ENCODE measurements around the gene MCM3AP.
A peak's percentile ranks its signal among the peaks of the same experiment; 100 is the strongest.

The MCM3AP gene

DNA sequence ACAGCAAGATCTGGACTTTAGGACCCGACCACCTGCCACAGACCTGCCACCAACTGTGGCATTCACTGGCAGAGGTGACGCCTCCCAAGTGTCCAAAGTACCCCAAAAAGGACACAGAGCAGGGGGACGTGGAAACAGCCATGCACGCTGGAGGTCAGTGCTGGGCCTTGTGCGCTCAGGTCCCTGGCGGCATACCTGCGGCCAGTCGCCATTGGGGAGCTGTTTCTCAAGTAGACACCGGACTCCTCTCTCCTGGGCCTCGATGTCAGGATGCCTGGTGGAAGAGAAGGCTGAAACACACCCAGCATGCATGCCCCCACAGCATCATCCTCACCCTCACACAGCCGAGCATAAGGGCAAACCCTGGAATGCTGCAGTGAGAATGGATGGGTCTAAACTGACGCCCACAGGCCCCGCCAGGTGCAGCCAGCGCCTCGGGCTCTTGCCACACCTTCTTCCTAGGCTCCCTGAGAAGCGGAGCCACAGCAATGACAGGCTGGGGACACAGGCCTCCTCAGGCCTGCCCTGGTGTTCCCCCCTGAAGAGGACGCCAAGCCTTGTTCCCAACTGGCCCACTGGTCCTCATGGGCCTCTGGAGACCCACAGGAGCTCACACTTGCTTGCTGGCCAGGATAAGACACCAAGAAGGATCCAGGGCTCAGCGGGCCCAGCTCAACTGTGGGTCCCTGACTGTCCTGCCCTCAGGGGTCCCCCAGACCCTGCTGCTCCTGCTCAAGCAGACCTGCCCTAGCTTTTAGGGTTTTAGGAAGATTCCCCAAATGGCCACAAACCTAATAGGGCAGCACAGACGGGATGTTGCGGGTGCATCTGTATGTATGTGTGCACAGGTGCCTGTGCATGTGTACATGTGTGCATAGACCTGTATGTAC, 93.5 kb downstream of the MCM3AP start:
- no peak for DNase-seq
- Mint-ChIP-seq H3K4me1 (peaks cover 52% of the 10 kb centered on the region), H3K4me3 (no peak overlapping the region), H3K27ac (no peak overlapping the region), H3K36me3 (ENCODE audit: low read depth) (peaks cover 61% of the 10 kb centered on the region), H3K27me3 (ENCODE audit: low read depth, poor library complexity) (no peaks in the 10 kb centered on the region), H3K9me3 (no peaks in the 10 kb centered on the region)
- TF ChIP-seq, protein P1, sequence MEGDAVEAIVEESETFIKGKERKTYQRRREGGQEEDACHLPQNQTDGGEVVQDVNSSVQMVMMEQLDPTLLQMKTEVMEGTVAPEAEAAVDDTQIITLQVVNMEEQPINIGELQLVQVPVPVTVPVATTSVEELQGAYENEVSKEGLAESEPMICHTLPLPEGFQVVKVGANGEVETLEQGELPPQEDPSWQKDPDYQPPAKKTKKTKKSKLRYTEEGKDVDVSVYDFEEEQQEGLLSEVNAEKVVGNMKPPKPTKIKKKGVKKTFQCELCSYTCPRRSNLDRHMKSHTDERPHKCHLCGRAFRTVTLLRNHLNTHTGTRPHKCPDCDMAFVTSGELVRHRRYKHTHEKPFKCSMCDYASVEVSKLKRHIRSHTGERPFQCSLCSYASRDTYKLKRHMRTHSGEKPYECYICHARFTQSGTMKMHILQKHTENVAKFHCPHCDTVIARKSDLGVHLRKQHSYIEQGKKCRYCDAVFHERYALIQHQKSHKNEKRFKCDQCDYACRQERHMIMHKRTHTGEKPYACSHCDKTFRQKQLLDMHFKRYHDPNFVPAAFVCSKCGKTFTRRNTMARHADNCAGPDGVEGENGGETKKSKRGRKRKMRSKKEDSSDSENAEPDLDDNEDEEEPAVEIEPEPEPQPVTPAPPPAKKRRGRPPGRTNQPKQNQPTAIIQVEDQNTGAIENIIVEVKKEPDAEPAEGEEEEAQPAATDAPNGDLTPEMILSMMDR (IDR thresholded peaks at IDR 0.05), result no peak

DNA sequence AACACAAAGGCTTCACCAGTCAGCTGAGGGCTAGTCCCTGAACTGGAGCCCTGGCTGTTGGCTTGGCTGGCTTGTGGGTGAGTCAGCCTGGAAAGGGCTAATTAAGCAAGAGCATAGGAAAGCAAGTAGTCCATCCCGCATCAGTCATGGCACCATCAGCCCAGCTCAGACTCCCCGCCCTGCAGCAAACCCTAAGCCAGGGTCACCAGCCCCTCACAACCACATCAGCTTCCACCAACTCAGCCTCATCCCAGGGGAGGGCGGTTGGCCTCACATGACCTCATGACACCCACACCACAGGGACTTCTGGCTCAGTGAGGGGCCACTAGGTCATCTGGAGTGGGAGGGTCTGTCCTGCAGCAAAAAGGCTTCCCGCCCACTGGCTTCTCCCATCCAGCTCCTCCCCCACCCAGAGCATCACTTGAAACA, 94.1 kb downstream of the MCM3AP start:
- DNase-seq, result no peak
- peaks cover 56% of the 10 kb centered on the region for H3K4me1 Mint-ChIP-seq
- TF ChIP-seq, protein P1 (IDR thresholded peaks at IDR 0.05), result no peak
- peaks cover 55% of the 10 kb centered on the region for H3K36me3 Mint-ChIP-seq (ENCODE audit: low read depth)
- H3K9me3 Mint-ChIP-seq, result no peaks in the 10 kb centered on the region
- no peaks in the 10 kb centered on the region for H3K27me3 Mint-ChIP-seq (ENCODE audit: low read depth, poor library complexity)
- no peak overlapping the region for H3K27ac Mint-ChIP-seq
- H3K4me3 Mint-ChIP-seq, result no peak overlapping the region

DNA sequence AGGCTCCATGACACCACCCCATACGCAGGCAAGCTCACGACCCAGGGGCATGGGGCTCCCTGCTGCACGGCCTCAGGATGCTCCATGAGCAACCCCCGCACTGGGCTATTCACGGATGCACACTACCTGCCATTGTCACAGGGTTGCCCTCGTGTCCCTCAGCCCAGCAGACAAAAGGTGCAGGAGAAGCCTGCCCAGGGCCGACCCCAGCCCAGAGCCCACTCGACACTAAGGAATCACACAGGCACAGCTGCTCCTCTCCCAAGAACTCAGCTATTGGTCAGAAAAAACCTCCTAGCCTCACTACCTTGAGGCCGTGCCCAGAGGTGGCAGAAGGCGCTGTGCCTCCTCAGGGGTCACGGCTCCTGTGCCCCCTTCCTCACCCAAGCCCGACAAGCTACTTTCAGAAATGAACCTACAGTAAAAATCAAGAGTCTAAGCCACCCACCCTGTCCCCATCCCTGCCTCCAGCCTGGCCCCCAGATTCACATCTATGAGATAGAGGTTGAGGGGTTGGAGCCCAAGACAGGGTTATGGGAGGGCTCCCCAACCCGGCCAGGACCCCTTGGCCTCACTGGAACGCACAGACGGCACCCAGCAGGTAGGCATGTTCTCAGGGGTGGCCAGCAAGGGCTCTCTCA, 94.8 kb downstream of the MCM3AP start:
- TF ChIP-seq, protein P1 (IDR thresholded peaks at IDR 0.05), result no peak
- Mint-ChIP-seq H3K36me3 (ENCODE audit: low read depth) (peaks cover 50% of the 10 kb centered on the region), H3K4me1 (peaks cover 61% of the 10 kb centered on the region), H3K9me3 (no peaks in the 10 kb centered on the region), H3K27me3 (ENCODE audit: low read depth, poor library complexity) (no peaks in the 10 kb centered on the region), H3K4me3 (no peak overlapping the region), H3K27ac (peak overlapping the region; percentile 42)
- DNase-seq, result no peak

DNA sequence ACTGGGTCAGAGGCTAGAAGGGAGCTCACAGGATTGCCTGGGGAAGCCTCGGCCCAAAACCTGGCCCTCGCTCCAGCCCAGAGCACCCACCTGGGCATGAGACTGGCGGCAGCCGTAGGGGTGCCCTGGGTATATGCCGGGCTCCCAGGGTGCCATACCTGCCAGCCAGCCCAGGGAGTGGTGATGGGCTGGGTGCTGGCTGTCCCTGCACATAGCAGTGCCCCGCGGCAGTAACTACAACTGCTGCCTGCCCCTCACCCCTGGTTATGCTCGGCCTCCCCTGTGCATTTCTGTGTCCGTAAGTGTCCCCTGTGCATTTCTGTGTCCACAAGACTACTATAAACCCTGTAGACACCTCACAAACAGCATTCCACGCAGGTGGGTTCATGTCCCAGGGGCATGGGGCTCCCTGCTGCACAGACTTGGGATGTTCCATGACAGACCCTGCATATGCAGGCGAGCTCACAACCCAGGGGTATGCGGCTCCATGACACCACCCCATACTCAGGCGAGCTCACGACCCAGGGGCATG, 95.4 kb downstream of the MCM3AP start:
- no peak for DNase-seq
- H3K4me3 Mint-ChIP-seq, result no peak overlapping the region
- peaks cover 44% of the 10 kb centered on the region for H3K36me3 Mint-ChIP-seq (ENCODE audit: low read depth)
- peaks cover 67% of the 10 kb centered on the region for H3K4me1 Mint-ChIP-seq
- no peaks in the 10 kb centered on the region for H3K9me3 Mint-ChIP-seq
- H3K27ac Mint-ChIP-seq, result no peak overlapping the region
- no peaks in the 10 kb centered on the region for H3K27me3 Mint-ChIP-seq (ENCODE audit: low read depth, poor library complexity)
- TF ChIP-seq, protein P1 (IDR thresholded peaks at IDR 0.05), result no peak

DNA sequence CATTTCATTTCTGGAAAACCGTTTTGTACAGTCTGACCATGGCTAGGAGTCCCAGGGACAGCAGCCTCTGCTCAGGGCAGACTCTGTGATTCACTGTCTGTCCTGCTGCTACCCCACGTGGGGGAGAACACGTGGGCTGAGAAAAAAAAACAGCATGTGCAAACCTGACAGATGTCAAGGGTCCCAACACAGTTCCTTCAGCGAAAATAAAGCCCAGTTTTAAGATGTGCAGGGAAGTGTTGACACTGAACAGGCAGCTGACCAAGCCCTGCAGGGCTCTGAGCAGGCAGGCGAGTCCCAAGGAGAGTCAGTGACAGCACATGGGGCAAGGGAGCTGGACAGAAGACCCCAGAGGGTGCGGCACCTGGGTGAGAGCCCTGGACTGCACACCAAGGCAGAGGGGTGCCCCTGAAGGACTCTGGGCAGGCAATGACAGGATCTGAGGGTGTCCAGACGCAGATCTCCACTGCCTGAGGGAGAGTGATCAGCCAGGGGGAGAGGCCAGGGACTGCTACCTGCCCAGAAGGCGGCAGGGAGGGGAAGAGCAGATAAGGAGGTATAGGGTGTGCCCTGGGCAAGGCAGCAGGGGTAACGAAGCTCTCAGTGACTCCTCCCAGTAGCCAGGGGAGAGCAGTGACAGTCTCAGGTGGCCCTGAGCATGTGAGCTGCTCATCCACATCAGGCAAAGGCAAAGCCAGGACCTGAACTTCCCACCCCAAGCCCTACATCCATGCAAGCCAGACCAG, 96.0 kb downstream of the MCM3AP start:
- DNase-seq, result no peak
- peak overlapping the region; percentile 79 for H3K27ac Mint-ChIP-seq
- TF ChIP-seq, protein P1 (IDR thresholded peaks at IDR 0.05), result no peak
- H3K9me3 Mint-ChIP-seq, result no peaks in the 10 kb centered on the region
- no peak overlapping the region for H3K4me3 Mint-ChIP-seq
- peaks cover 66% of the 10 kb centered on the region for H3K4me1 Mint-ChIP-seq
- no peaks in the 10 kb centered on the region for H3K27me3 Mint-ChIP-seq (ENCODE audit: low read depth, poor library complexity)
- H3K36me3 Mint-ChIP-seq (ENCODE audit: low read depth), result peaks cover 38% of the 10 kb centered on the region

Data from nephron progenitor cell (in vitro differentiated cells).